HL-60/S4 treated with retinoic acid at 250 ng/mL for 4 days and 3 days (cell line): ENCODE measurements around the gene TPM4.

Source experiments
- in situ Hi-C: fragments of 300-500 bp; cut with MboI; formaldehyde crosslinking; loops from 2 replicates; pipeline ENCODE4 v1.7.0; 2022; ENCODE audit warnings: low sequenced_read_pairs

TPM4 gene

DNA sequence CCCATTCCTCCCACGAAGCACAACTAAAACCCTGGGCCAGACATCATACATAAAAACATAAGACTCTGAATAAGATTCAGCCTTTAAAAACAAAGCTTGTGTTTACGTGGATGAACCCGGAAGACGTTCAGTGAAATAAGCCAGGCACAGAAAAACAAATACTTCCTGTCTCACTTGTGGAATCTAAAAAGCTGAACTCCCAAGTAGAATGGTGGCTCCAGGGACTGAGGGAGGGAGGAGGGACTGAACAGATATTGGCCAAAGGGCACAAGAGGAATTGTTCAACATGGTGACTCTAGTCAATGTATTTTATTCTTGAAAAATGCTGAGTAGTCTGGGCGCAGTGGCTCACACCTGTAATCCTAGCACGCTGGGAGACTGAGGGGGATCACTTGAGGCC is 35.7 kb upstream of the TPM4 start:
- in situ Hi-C loops, result loop anchor here (25.0 kb wide), 1 partner anchor 347 kb away; no protein-coding TSS in a partner anchor

- in situ Hi-C loops, result loop anchor here (25.0 kb wide), 1 partner anchor 346 kb away; no protein-coding TSS in a partner anchor
These were observed 34.9 kb upstream of the TPM4 start for GRCh38 chr19:16041299-16041990.

GRCh38 chr19:16041991-16042386 is 34.3 kb upstream of the TPM4 start:
- in situ Hi-C loops, result loop anchor here (25.0 kb wide), 1 partner anchor 345 kb away; no protein-coding TSS in a partner anchor

DNA sequence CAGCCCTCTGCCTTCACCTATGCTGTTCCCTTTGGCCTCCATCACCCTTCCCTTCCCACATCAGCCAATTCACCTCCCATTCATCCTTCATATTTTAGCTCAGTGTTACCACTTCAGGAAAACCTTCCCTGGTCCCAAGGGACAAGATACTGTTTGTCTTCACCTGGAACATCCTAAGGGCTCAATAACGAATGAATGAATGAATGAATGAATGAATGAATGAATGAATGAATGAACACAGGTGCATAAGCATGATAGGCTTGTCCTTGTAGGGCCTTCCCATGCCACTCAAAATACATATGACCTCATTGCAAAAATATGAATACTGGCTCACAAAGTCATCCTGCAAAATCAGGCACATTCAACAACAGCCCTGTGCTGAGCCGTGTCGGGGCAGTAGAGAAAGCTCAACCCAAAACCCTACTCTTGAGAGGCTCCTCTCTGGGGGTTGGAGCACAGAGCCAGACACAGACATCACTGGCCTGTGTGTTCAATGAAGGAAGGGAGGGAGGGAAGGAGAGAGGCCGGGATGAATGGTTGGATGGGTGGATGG is 33.7 kb upstream of the TPM4 start:
- in situ Hi-C loops, result loop anchor here (25.0 kb wide), 1 partner anchor 345 kb away; no protein-coding TSS in a partner anchor

- in situ Hi-C loops, result loop anchor here (25.0 kb wide), 1 partner anchor 344 kb away; no protein-coding TSS in a partner anchor
These were observed 33.0 kb upstream of the TPM4 start for GRCh38 chr19:16043156-16043757.

DNA sequence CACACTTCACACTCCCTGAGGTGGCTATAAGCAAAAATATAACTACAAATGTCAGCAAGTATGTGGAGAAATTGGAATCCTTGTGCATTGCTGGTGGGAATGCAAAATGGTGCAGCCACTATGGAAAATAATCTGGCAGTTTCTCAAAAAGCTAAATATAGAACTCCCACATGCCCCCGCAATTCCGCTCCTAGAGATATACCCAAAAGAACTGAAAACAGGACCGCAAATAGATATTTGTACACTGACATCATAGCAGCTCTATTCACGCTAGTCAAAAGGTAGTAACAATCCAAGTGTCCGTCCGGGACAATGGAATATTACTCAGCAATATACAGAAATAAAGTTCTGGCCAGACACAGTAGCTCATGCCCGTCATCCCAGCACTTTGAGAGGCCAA is 31.5 kb upstream of the TPM4 start:
- in situ Hi-C loops, result loop anchor here (25.0 kb wide), 1 partner anchor 343 kb away; no protein-coding TSS in a partner anchor

DNA sequence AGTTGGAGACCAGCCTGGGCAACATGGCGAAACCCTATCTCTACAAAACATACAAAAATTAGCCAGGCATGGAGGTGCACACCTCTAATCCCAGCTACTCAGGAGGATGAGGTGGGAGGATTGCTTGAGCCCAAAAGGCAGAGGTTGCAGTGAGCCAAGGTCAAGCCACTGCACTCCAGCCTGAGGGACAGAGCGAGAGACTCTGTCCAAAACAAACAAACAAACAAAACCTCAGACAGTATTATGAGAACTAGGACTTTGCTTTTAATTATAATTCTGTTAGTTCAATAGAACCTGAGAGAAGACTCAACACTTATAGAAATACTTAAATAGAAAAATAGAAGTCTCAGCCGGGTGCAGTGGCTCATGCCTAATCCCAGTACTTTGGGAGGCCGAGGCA is 31.1 kb upstream of the TPM4 start:
- in situ Hi-C loops, result loop anchor here (25.0 kb wide), 1 partner anchor 342 kb away; no protein-coding TSS in a partner anchor

GRCh38 chr19:16045893-16046292 is 30.4 kb upstream of the TPM4 start:
- in situ Hi-C loops, result loop anchor here (25.0 kb wide), 1 partner anchor 341 kb away; no protein-coding TSS in a partner anchor

DNA sequence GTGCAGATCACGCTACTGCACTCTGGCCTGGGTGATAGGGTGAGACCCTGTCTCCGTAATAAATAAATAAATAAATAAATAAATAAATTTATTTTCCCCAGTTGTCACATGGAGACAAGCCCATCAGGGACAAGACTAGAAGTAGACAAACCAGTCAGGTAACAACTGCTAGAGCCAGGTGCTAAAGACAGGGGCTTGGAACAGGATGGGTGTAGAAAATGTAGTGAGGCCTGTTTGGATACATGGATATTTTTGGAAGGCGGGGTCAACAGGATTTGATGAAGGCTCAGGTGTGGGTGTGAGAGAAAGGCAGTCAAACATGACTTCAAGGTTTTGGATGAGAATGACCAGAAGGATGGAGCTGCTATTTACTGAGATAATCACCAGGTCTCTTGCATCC is 27.7 kb upstream of the TPM4 start:
- in situ Hi-C loops, result loop anchor here (25.0 kb wide), 1 partner anchor 339 kb away; no protein-coding TSS in a partner anchor

DNA sequence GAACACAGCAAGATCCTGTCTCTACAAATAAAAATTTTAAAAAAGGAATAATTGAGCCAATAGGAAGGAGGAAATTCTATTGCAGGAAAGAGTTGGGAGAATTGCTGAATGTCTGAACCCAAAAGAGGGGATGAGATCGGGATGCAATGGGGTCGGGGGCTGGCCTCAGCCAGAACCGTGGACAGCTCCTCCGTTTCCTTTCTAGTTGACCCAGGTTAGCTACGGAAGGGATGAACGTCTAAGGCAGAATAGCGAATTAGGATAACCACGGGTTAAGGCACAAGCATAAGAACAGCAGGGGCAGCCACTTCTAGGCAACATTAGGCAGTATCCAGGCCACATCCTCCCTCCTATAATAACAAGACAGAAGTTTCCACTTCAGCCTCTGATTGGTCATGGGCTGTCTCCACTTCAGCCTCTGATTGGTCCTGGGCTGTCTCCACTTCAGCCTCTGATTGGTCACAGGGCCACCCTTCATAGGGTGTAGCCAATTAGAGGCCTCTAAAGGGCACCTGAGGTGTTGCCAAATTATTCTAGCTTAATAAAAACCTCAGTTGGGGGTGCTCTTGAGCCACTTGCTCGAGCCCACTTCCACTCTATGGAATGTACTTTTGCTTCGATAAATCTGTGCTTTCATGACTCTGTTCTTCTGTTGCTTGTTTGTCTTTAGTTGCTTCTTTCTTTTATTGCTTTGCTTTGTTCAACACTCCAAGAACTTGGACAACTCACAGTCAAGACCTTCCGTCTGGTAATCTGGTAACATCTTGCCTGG is 24.9 kb upstream of the TPM4 start:
- in situ Hi-C loops, result no loop called here

GRCh38 chr19:16052353-16052752 is 23.9 kb upstream of the TPM4 start:
- in situ Hi-C loops, result no loop called here

DNA sequence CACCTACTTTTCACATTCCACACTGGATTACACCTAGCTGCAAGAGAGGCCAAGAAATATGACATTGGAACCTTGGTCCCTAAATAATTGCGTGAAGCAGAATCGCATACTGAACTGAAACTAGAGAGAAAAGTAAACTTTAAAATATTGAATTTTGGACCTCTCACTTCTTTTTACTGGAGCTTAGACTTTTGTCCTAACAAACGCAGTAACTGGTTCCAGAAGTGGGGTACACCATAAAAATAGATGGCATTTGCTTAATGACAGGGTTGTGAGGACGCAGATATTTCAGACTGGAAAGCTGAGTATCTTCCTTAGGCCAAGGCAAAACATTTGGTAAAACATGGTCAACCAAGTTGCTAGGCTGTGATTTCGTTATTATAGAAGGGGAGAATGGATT is 19.2 kb upstream of the TPM4 start:
- in situ Hi-C loops, result no loop called here

GRCh38 chr19:16060294-16060693 is 16.0 kb upstream of the TPM4 start:
- in situ Hi-C loops, result no loop called here

DNA sequence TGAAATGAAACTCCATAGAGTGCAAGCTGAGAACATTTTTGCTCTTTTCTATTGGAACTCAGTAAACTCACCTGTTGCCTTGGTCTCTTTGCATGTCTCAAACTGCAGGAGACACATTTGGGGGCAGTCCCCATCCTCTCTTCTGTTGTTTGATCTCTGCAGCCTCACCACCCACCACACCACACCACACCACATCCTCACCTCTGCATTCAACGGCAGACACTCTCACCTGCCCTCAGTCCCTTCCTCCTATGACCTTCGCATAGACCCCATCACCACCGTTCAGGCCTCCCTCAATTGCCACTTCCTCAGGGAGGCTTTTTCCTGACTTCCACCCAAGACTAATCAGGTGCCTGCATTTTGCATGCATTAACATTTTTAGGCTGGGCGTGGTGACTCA is 14.4 kb upstream of the TPM4 start:
- in situ Hi-C loops, result no loop called here

GRCh38 chr19:16062789-16063188 is 13.5 kb upstream of the TPM4 start:
- in situ Hi-C loops, result no loop called here

DNA sequence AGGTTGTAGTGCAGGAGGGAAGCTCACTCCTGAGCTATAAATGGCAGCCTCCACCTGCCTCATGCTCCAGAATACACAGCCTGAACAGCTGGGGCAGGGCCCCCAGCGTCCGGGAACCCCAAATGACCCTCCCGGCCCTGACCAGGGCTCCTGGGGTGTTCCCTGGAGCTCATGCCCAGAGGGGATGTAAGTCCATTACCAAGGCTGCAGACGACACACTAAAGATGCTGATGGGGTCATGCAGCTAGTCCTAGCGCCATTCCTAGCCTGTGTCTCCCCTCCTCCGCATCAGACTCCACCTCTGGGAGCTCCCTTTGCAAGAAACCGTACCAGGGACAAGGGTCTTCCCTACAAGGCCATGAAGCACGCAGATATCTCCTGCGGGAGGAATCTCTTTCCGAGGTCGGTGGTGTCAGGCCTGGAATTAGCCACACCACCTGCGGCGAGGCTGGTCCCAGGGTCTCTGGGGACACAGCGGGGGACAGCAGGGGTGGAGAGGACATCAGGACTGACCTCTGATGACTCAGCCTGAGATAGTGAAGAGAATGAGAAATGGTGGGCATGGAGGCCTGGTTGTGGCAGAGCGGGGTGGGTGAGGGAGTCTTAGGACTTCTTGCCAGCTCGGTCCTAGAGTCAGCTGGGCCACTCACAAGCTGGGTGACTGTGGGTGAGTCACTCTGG is 11.9 kb upstream of the TPM4 start:
- in situ Hi-C loops, result no loop called here

GRCh38 chr19:16066611-16067104 is 9.6 kb upstream of the TPM4 start:
- in situ Hi-C loops, result no loop called here

DNA sequence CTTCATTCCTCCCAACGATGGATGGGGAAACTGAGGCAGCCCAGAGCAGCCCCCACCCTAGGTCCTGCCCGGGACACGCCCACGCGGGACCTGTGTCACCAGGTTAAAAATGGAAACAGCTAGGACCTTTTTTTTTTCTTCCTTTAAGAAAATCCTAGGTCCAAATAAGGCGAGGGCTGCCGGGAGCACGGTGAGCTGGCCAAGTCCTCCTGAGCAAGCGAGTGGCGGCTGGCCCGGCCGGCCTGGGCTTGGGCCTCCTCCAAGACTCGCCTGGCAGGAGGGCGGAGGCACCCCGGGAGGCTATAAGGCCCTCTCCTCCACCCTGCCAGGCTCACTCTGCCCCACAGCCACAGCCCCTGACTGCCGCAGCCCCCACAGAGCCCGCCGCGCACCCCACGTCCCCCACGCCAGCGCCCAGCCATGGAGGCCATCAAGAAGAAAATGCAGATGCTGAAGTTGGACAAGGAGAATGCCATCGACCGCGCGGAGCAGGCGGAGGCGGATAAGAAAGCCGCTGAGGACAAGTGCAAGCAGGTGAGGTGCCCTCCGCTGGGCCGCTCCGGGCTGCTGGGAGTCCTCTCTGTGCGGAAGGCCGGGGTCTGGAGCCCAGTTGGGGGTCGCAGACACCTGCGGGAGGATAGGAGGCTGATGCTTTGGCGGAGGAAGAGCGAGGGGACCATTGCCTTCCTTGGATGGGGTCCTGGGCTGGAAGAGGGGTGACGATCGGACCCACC is 8.9 kb upstream of the TPM4 start:
- in situ Hi-C loops, result no loop called here

DNA sequence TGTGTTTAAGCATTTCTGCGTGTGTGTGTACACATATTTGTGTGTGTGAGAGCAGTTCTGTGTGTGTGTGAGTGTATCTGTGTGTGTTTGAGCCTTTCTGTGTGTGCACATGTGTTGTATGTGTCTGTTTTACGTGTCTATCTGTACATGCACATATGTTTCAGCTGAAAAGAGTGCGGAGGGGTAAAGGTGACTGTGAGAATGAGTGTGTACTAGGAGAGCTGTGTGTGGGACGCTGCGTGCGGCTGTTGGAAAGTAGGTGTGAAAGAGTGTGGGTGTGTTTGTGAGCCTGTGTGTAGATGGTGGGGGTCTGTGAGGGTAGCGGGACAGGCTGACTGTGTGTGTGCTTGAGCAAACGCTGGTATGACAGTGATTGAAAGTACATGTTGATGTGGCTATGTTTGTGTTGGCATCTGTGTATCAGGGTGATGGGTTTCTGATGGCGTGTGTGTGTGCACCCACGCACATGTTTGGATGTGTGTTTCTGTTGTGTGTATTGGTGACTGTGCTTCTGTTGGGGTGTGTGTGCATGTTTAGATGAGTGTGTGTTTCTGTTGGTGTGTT is 7.5 kb upstream of the TPM4 start:
- in situ Hi-C loops, result no loop called here
